Body of pancreas (tissue), 4 donors: ENCODE measurements around the gene ZDHHC20.

ENCODE experiments used
- CTCF ChIP-seq, 7 experiments: fragments of 450-650 bp in 4 of 7; fragments of 200-600 bp in 3 of 7; sonication (generic) in 3 of 7; IDR thresholded peaks; one replicate each; pipeline ENCODE4 v1.5.1; 2016 to 2019; ENCODE audit warnings: antibody characterized with exemption in 7 of 7
- POLR2A ChIP-seq, 3 donors: fragments of 450-650 bp; IDR thresholded peaks; one replicate each; pipeline ENCODE4 v1.6.1; 2016; ENCODE audit warnings: antibody characterized with exemption in 3 of 3, mild to moderate bottlenecking in 2 of 3

GRCh38 chr13:21361706-21362105 lies 97.4 kb downstream of the ZDHHC20 start:
- TF ChIP-seq CTCF (IDR thresholded peaks at IDR 0.05) (no peak), POLR2A (IDR thresholded peaks at IDR 0.05) (no peak)
